SK-N-MC (cell line): ENCODE measurements around the gene CRTC3.

ENCODE experiments used
- EZH2 ChIP-seq: fragments of 200-600 bp; sonication (generic); IDR thresholded peaks from one replicate; pipeline ENCODE4 v1.6.1; 2017; ENCODE audit warnings: antibody characterized with exemption
- POLR2AphosphoS5 ChIP-seq: IDR thresholded peaks from 2 replicates; pipeline ENCODE4 v1.6.1; 2012; ENCODE audit warnings: mild to moderate bottlenecking, low read depth, low read length, borderline replicate concordance

DNA sequence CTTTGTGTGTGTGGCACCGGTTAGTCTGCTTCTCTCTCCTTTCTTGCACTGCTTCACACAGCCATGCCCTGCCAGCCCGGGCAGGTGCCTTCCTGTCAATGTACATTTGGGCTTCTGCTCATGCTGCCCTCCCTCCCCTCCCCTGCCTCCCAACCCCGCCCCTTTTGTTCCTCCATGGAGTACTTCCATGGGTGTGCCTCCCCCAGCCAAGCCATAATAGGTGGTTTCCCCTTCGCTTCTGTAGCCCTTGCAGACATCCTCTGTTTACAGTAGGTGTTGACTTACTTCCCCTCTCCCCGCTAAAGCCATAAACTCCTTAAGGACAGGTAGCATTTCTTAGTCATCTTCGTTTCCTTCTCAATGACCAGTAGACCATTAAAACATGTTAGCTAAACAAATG is 31.8 kb upstream of the CRTC3 start:
- TF ChIP-seq POLR2AphosphoS5 = no peak
- TF ChIP-seq EZH2 = no peak
